ENCODE results near the gene PPP2R2D.
A peak's percentile ranks its signal among the peaks of the same experiment; 100 is the strongest.
"Not testable (repeated sequence)": the region's sequence is repeated elsewhere in the genome, so short reads cannot be mapped to it uniquely, and the experiment has no call there.

PPP2R2D gene

GRCh38 chr10:131974034-131974817 is 73.4 kb downstream of the PPP2R2D start:
- FAIRE-seq = no peak
- DNase-seq (ENCODE audit: low spot score) = no peak

GRCh38 chr10:131975003-131975402 is 74.2 kb downstream of the PPP2R2D start:
- DNase-seq (ENCODE audit: low spot score) = no peak
- FAIRE-seq = no peak

GRCh38 chr10:131975796-131976195 is 75.0 kb downstream of the PPP2R2D start:
- DNase-seq (ENCODE audit: low spot score) (no peak), FAIRE-seq (no peak)

- FAIRE-seq (peak; percentile 91), DNase-seq (ENCODE audit: low spot score) (peak; percentile 65)
Measured at GRCh38 chr10:131977323-131978096, 76.7 kb downstream of the PPP2R2D start.

- FAIRE-seq (no peak), DNase-seq (ENCODE audit: low spot score) (no peak)
Measured at GRCh38 chr10:131978366-131978765, 77.6 kb downstream of the PPP2R2D start.

GRCh38 chr10:131978851-131979250 is 78.0 kb downstream of the PPP2R2D start:
- FAIRE-seq = no peak

GRCh38 chr10:131979336-131979735 is 78.5 kb downstream of the PPP2R2D start:
- no peak for FAIRE-seq
- no peak for DNase-seq (ENCODE audit: low spot score)

More at GRCh38 chr10:131978851-131979250, 78.0 kb downstream of the PPP2R2D start:
- DNase-seq (ENCODE audit: low spot score) = no peak

- DNase-seq (ENCODE audit: low spot score) (no peak), FAIRE-seq (no peak)
Measured at GRCh38 chr10:131979821-131980270, 79.0 kb downstream of the PPP2R2D start.

- FAIRE-seq = no peak
Measured at GRCh38 chr10:131980321-131980720, 79.5 kb downstream of the PPP2R2D start.

GRCh38 chr10:131980761-131981428 is 80.1 kb downstream of the PPP2R2D start:
- no peak for DNase-seq (ENCODE audit: low spot score)

More at GRCh38 chr10:131980321-131980720, 79.5 kb downstream of the PPP2R2D start:
- no peak for DNase-seq (ENCODE audit: low spot score)

GRCh38 chr10:131981429-131982184 is 80.8 kb downstream of the PPP2R2D start, which contains the start of gene BNIP3:
BNIP3 (minus strand) TSS chr10:131981923; CDS start chr10:131981806, 117 bp downstream.
- FAIRE-seq (no peak), DNase-seq (ENCODE audit: low spot score) (peak; percentile 79)

More at GRCh38 chr10:131980761-131981428, 80.1 kb downstream of the PPP2R2D start:
- FAIRE-seq = no peak

- DNase-seq (ENCODE audit: low spot score) (no peak), FAIRE-seq (no peak)
Measured at GRCh38 chr10:131982185-131982756, 81.5 kb downstream of the PPP2R2D start.

GRCh38 chr10:131982796-131983195 is 82.0 kb downstream of the PPP2R2D start:
- no peak for DNase-seq (ENCODE audit: low spot score)

GRCh38 chr10:131983780-131984179 is 83.0 kb downstream of the PPP2R2D start:
- no peak for FAIRE-seq
- peak; percentile 69 for DNase-seq (ENCODE audit: low spot score)

More at GRCh38 chr10:131982796-131983195, 82.0 kb downstream of the PPP2R2D start:
- FAIRE-seq = no peak

GRCh38 chr10:131986851-131987250 is 86.0 kb downstream of the PPP2R2D start:
- not testable (repeated sequence) for DNase-seq (ENCODE audit: low spot score); FAIRE-seq

- FAIRE-seq; DNase-seq (ENCODE audit: low spot score): not testable (repeated sequence)
Measured at GRCh38 chr10:131987301-131987700, 86.5 kb downstream of the PPP2R2D start.

- not testable (repeated sequence) for DNase-seq (ENCODE audit: low spot score); FAIRE-seq
Measured at GRCh38 chr10:131987786-131988185, 87.0 kb downstream of the PPP2R2D start.

GRCh38 chr10:131991726-131992125 is 90.9 kb downstream of the PPP2R2D start:
- FAIRE-seq (no peak), DNase-seq (ENCODE audit: low spot score) (no peak)

GRCh38 chr10:131993275-131993674 is 92.5 kb downstream of the PPP2R2D start:
- FAIRE-seq = no peak
- DNase-seq (ENCODE audit: low spot score) = no peak

GRCh38 chr10:131994435-131994834 is 93.6 kb downstream of the PPP2R2D start:
- no peak for DNase-seq (ENCODE audit: low spot score)
- no peak for FAIRE-seq
